Inflammatory macrophage (primary cell): ENCODE data around the gene MYBPC3.

ENCODE experiments used
- DNase-seq, 2 donors: peaks; one replicate each; pipeline ENCODE4 v3.0.0-alpha.2; 2020 to 2022

Gene MYBPC3

DNA sequence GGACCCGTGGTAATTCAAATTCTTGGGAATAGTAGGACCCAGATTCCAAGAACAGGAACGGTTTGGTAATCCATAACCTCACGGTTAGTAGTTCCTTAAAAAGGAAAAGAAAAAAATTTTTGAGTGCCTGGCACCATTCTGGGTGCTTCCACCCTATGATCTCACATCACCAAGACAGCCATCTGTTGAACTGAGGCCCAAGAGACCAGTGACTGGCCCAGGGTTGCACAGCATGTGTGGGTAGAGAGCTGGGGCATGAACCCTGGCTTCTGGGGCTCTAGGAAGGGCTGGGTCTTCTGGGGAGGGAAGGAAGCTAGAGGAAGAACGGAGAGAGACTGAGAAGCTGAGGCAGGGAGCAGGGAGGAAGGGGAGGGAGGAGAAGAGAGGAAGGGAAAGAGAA is 30.6 kb upstream of the MYBPC3 start:
- peak; percentile 85 to 92 for DNase-seq

DNA sequence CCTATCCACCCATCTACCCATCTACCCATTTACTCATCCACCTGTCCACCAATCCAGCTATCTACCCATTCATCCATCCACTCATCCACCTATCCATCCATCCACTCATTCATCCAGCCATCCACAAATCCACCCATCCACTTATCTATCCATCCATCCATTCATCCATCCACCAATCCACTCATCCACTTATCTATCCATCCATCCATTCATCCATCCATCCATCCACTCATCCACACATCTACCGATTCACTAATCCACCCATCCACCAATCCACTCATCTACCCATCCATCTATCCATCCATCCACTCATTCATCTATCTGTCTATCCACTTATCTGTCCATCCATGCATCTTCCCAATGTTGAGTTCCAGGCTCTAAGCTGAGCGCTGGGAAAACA is 27.6 kb upstream of the MYBPC3 start:
- DNase-seq, result no peak

DNA sequence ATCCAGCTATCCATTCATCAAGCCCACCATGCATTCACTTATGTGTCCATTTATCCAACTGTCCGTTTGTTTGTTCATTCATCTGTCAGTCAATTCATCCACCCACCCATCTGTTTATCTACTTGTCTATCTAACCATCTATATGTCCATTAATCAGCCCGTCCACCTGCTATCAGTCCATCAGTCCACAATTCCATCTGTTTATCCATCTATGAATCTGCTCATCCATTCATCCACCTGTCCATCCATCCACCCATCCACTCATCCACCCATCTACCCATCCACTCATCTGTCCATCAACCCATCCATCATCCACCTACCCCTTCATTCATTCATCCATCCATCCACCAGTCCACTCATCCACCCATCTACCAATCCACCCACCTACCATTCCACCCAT is 26.8 kb upstream of the MYBPC3 start:
- DNase-seq, result no peak

- DNase-seq, result no peak
These were observed 26.3 kb upstream of the MYBPC3 start for GRCh38 chr11:47378836-47379170.

DNA sequence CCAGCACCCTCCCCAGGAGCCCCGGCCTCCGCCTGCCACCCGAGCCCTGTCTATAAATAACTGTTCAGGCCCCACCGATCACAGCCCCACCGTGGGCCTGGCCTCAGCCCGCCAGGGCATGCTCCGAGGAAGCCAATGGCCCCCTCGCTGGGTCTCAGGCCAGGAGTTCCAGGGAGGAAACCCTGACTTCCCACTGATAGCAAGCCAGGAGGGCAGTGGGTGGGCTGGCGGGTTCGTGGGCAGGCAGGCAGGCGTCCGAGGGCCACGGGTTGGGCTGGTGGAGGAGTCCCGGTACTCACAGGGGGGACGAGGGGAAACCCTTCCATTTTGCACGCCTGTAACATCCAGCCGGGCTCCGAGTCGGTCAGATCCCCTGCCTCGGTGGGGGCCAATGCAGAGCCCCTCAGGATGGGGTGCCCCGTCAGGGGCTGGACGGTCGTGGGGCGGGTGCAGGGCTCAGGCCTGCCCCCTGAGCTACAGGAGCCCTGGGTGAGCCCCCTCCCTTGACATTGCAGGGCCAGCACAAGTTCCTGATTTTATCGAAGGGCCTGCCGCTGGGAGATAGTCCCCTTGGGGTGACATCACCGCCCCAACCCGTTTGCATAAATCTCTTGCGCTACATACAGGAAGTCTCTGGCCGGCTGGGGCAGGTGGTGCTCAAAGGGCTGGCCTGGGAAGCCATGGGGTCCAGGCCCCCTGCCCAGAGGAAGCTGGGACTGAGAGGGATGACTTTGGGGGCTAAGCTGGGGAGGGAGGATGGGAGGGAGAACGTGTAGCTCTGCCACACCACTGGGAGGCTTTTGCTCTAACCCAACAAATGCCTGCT is 25.7 kb upstream of the MYBPC3 start, which contains the start of gene SPI1:
Gene SPI1 (minus strand): TSS at position 538 of the 826 bp plus-strand sequence. CDS start 194 bp downstream, at position 344.
- peak; percentile 96 to 98 for DNase-seq

DNA sequence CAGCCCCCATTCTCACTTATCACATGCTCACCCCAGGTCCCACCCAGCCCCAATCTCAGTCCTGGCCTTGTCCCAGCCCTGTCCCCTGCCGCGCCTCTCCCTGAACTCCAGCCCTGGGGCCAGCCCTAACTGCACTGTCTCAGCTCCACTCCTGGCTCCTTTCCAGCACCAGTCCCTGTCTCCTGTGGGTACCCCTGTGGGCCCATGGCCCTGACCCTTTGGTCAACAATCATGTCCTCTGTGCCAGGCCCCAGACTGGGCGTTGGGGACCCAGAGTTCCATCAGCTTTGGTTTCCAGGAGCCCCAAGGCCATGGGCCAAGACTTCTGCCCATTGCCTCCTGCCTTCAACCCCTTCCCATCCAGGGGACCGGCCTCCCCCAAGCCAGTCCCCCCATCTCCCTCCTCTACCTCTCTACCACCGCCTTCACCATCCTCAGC is 25.1 kb upstream of the MYBPC3 start:
- peak; percentile 53 to 60 for DNase-seq

DNA sequence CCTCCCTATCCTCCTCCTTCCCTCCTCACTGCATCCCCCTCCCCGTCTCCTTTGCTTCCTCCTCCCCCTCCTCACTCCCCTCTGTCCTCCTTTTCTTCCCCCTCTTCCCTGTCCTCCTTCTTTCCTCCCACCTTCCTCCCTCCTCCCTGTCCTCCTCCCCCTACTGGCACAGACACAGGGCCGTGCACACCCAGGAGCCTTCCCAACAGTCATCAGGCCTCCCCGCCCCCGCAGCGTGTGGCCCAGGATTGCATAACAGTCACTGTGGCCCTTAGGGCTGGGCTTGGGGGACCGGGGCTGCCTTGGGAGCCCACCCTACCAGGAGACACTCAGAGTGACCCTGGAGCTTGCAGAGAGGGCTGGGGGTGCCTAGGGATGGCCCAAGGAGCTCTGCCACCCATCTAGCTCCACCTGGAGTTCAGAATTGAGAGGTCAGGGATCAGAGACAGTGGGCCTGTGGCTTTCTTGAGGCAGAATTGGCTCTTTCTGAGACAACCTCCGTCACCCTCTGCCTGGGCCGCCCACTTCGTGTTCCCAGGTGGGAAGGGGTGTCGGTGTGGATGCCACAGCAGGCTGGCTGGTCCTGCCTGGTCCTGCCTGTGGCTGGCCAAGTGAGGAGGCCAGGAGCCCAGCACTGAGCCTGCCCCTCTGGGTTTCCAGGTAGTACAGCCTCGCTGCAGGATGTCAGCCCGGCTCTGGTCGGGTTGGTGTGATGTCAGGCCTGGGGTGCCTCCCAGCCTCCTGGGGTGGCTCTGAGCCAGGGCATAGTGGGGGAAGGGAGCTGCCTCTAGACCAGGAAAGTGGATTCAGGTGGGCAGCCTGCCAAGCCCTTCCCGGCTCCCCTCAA is 24.2 kb upstream of the MYBPC3 start:
- peak; percentile 90 to 94 for DNase-seq

GRCh38 chr11:47376107-47376524 is 23.6 kb upstream of the MYBPC3 start:
- DNase-seq, result peak; percentile 4 to 58

DNA sequence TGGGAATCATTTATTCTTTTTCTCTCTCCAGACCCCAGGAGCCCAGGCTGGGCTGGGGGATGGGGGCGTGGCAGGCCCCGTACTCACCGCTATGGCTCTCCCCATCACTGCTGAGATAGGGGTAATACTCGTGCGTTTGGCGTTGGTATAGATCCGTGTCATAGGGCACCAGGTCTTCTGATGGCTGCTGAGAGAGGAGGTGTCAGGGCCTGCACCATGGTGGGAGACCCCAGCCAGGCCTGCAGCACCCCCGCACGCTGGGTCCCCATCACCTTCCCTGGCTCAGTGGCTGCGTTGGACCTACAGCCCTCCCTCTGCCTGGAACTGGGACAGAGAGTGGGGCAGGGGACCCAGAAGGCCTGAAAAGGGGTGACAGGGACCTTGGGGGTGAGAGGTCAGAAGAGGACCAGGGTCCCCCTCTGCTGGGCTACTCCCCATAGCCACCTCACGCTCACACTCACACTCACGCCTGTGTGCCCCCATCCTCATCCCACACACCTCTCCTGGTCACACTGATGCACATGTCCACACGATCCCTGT is 23.1 kb upstream of the MYBPC3 start:
- DNase-seq, result no peak

GRCh38 chr11:47375020-47375419 is 22.5 kb upstream of the MYBPC3 start:
- peak; percentile 62 to 86 for DNase-seq

DNA sequence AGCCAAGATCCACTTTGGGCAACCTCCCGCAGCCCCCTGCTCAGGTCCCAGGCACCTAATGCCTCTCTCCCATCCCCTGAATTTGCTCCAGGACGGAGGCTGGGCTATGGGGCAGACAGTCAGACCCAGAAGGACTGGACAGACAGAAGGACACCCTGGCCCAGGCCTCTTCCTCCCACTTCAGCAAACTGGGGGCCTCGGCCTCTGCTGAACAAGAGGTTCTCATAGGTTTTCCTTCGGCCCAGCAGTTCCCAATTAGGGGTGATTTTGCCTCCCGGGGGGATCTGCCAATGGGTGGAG is 22.2 kb upstream of the MYBPC3 start:
- DNase-seq, result no peak

DNA sequence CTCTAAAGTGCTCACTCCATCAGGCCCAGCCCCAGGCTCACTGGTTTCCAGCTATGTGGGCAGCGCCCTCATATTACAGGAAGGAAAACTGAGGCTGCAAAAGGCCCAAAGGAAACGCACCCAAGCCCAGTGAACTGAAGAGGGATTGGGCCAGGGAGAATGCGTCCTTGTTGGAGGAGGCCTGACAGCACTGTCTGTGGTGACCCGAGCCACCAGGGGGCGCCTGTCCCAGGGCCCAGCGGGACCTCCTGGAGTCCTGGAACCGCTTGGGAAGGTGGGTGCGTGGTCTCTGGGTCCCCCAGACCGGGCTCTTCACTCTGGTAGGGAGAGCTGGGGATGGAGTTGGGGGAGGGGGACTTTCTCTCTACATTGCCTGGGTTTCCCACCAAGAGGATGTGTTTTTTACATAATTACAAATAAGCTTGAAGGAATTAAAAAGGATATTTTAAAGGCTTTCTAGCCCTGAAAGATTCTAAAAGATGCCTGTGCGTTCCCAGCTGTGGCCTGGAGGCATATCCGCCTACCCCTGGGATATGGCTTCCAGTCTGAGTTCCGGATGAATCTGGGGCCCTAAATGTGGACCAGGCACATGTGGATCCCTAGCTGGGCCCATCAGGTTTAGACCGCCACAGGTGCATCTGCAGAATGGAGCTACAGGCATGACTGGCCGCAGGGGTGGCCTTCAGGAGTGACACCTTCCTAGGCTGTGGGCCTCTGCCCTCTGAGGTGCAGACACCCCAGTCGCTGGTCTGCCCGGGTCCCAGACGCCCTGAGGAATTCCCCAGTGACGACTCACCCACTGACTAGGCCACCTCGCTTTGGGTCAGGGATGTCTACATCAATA is 21.6 kb upstream of the MYBPC3 start:
- peak; percentile 72 to 78 for DNase-seq

DNA sequence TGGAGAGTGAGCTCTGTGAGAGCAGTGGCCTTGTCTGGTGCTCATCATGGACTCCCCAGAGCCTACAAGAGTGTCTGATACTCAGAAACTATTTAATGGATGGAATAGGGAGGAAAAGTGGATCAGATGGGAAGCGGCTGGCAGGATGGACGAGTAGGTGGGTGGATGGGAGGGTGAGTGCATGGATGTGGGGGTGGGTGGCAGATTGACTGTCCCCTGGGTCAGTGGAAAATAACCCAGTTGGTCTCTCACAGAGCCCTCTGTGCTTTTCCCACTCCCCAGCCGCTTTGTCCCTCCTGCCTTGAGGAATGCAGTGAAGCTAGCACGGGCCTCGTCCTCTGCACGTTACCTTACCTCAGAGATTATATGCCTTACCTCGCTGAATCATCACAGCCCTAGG is 19.9 kb upstream of the MYBPC3 start:
- peak in 1 of 2 donors; percentile 2 for DNase-seq

- DNase-seq, result no peak
These were observed 17.2 kb upstream of the MYBPC3 start for GRCh38 chr11:47369676-47370075.

DNA sequence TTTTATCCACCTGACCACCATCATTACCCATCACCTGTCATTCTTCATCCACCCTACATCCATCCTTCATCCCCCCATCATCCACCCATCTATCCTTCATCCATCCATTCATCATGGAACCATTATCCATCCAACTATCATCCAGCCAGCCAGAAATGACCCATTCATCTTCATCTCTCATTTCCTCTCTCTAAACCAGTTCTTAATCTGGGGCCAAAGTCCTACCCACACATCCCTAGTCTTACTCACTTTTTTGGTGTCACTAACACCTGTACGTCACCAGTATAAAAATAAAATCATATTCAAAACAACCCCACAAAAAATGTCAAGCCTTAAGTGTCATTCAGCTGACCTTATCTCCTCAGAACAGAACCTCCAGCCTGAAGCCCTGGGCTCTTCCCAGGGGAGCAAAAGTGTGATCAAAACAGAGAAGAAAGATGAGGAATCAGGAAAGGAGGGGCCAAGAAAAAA is 13.6 kb upstream of the MYBPC3 start:
- no peak for DNase-seq

- DNase-seq, result no peak
These were observed 8.9 kb upstream of the MYBPC3 start for GRCh38 chr11:47361419-47361818.

DNA sequence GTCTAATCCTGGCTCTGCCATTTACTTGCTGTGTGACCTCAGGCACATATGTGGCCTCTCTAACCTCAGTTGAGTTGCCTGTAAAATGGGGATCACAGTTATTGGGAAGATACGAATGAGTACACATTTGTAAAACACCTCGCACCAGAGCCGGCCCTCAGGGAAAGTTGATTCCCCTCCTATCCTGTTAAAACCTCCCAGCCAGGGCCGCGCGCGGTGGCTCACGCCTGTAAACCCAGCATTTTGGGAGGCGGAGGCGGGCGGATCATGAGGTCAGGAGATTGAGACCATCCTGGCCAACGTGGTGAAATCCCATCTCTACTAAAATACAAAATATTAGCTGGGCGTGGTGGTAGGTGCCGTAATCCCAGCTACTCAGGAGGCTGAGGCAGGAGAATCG is 7.8 kb upstream of the MYBPC3 start:
- DNase-seq, result no peak

DNA sequence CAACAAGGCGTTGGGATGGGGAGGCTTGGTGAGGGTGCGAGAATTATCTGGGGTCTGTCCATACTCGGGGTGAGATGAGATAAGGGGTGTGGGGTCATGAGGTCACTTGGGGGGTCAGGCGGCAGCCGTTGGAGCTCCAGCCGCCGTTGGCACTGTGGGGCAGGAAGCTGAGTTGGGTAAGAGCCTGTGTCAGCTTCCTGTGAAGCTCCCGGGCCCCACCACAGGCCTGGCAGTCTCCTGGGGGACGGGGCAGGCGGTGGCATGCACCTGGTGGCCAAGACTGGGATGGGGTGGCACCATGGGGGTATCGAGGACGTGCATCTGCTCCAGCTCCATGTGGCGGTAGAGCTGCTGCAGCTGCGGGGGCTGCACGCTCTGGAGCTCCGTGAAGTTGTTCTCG is 7.1 kb upstream of the MYBPC3 start:
- DNase-seq, result peak; percentile 62

GRCh38 chr11:47359162-47359561 is 6.7 kb upstream of the MYBPC3 start:
- DNase-seq, result no peak

DNA sequence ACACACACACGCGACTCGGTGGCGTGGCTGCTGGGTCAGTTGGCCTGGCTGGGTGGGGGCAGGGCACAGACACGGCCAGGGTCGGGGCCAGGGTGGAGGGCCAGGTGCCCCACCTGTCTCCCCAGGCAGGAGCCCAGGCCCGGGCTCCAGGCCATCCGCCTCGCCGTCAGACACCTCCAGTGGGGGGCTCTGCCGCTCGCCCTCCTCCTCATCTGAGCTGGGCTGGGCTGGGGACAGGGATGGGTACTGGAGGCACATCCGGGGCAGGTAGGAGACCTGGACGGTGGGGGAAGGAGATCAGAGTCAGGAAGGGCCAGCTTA is 6.2 kb upstream of the MYBPC3 start:
- no peak for DNase-seq

GRCh38 chr11:47357985-47358730 is 5.7 kb upstream of the MYBPC3 start:
- DNase-seq, result no peak

- DNase-seq, result no peak
These were observed 4.5 kb upstream of the MYBPC3 start for GRCh38 chr11:47356998-47357329.
